Fibroblast of the conjunctiva (primary cell): ENCODE data around the gene DENND4C.
"Not testable (repeated sequence)": the region's sequence is repeated elsewhere in the genome, so short reads cannot be mapped to it uniquely, and the experiment has no call there.

Source experiments
- DNase-seq: peaks from one replicate; pipeline ENCODE4 v3.0.0-alpha.2; 2010; ENCODE audit warnings: low read depth

The DENND4C gene

GRCh38 chr9:19372567-19372966, 142.1 kb downstream of the DENND4C start:
- DNase-seq = no peak

- DNase-seq = no peak
Observed at GRCh38 chr9:19373527-19373926, 143.0 kb downstream of the DENND4C start.

GRCh38 chr9:19375538-19375937, 145.0 kb downstream of the DENND4C start:
- no peak for DNase-seq

GRCh38 chr9:19376931-19377330, 146.4 kb downstream of the DENND4C start:
- no peak for DNase-seq

- no peak for DNase-seq
Observed at GRCh38 chr9:19378164-19378563, 147.7 kb downstream of the DENND4C start.

GRCh38 chr9:19378647-19379046, 148.2 kb downstream of the DENND4C start:
- no peak for DNase-seq

GRCh38 chr9:19379283-19379682, 148.8 kb downstream of the DENND4C start:
- DNase-seq = no peak

- DNase-seq = no peak
Observed at GRCh38 chr9:19379697-19380046, 149.2 kb downstream of the DENND4C start.

GRCh38 chr9:19380826-19381075, 150.3 kb downstream of the DENND4C start:
- DNase-seq = no peak

- DNase-seq = no peak
Observed at GRCh38 chr9:19381656-19382055, 151.2 kb downstream of the DENND4C start.

GRCh38 chr9:19385212-19385611, 154.7 kb downstream of the DENND4C start:
- not testable (repeated sequence) for DNase-seq

- DNase-seq = no peak
Observed at GRCh38 chr9:19385786-19386501, 155.5 kb downstream of the DENND4C start.

- DNase-seq = no peak
Observed at GRCh38 chr9:19386502-19387044, 156.1 kb downstream of the DENND4C start.

- no peak for DNase-seq
Observed at GRCh38 chr9:19387317-19387716, 156.8 kb downstream of the DENND4C start.

- not testable (repeated sequence) for DNase-seq
Observed at GRCh38 chr9:19389539-19389938, 159.0 kb downstream of the DENND4C start.

GRCh38 chr9:19397845-19398244, 167.4 kb downstream of the DENND4C start:
- no peak for DNase-seq

- not testable (repeated sequence) for DNase-seq
Observed at GRCh38 chr9:19403231-19403630, 172.7 kb downstream of the DENND4C start.

GRCh38 chr9:19404283-19405075, 174.0 kb downstream of the DENND4C start:
- DNase-seq = no peak

GRCh38 chr9:19405771-19406170, 175.3 kb downstream of the DENND4C start:
- no peak for DNase-seq

- no peak for DNase-seq
Observed at GRCh38 chr9:19408316-19408692, 177.8 kb downstream of the DENND4C start.

GRCh38 chr9:19408693-19409400, 178.4 kb downstream of the DENND4C start, which contains the start of gene ACER2:
Gene ACER2 (plus strand): TSS chr9:19409009. CDS start chr9:19409085, 76 bp downstream.
- DNase-seq = peak; percentile 77

- no peak for DNase-seq
Observed at GRCh38 chr9:19409401-19410194, 179.1 kb downstream of the DENND4C start.
